ENCODE data around the gene NOTUM. TPM values are rescaled to one million over a fixed set of nuclear protein-coding genes. Genes with fewer than 3 reads are reported as not detected.

NOTUM gene
- polyA plus RNA-seq, 4 donors = 1.7 to 3.7 (median 2.4) TPM

Other genes with a start within 250 kb of the NOTUM start
- gene SLC25A10, start 248.9 kb downstream of the NOTUM start, polyA plus RNA-seq (ENCODE audit: insufficient read length in 4 of 4) = 10 to 100 TPM; 12.5 to 23.3 (median 13.4) TPM
- gene GCGR, start 157.0 kb downstream of the NOTUM start, polyA plus RNA-seq (ENCODE audit: insufficient read length in 4 of 4) = 10 to 100 TPM in 3 of 4 donors, 1 to 10 TPM in 1; 8.4 to 15.5 (median 13.0) TPM
- 100 to 1,000 TPM in 1 of 4 donors, 10 to 100 TPM in 3; 75.3 to 135 (median 90.1) TPM for gene MCRIP1, start 127.9 kb downstream of the NOTUM start, polyA plus RNA-seq (ENCODE audit: insufficient read length in 4 of 4)
- gene PPP1R27, start 126.1 kb downstream of the NOTUM start, polyA plus RNA-seq (ENCODE audit: insufficient read length in 4 of 4) = under 1 TPM in 3 of 4 donors, not detected in 1; 0.18 to 0.36 (median 0.26) TPM
- gene P4HB, start 100.7 kb downstream of the NOTUM start, polyA plus RNA-seq (ENCODE audit: insufficient read length in 4 of 4) = 100 to 1,000 TPM; 407 to 439 (median 410) TPM
- 100 to 1,000 TPM; 166 to 199 (median 195) TPM for gene ARHGDIA, start 89.8 kb downstream of the NOTUM start, polyA plus RNA-seq (ENCODE audit: insufficient read length in 4 of 4)
- 10 to 100 TPM; 72.0 to 93.8 (median 79.3) TPM for gene ALYREF, start 69.6 kb downstream of the NOTUM start, polyA plus RNA-seq (ENCODE audit: insufficient read length in 4 of 4)
- gene ANAPC11, start 69.5 kb downstream of the NOTUM start, polyA plus RNA-seq (ENCODE audit: insufficient read length in 4 of 4) = 100 to 1,000 TPM in 1 of 4 donors, 10 to 100 TPM in 3; 64.7 to 120 (median 81.9) TPM
- gene NPB, start 58.9 kb downstream of the NOTUM start, polyA plus RNA-seq (ENCODE audit: insufficient read length in 4 of 4) = under 1 TPM; 0.32 to 1.00 (median 0.48) TPM
- gene PCYT2, start 49.8 kb downstream of the NOTUM start, polyA plus RNA-seq (ENCODE audit: insufficient read length in 4 of 4) = 10 to 100 TPM; 44.0 to 53.7 (median 46.6) TPM
- gene SIRT7, start 43.0 kb downstream of the NOTUM start, polyA plus RNA-seq (ENCODE audit: insufficient read length in 4 of 4) = 10 to 100 TPM; 11.4 to 15.0 (median 13.1) TPM
- 10 to 100 TPM; 12.3 to 12.6 (median 12.3) TPM for gene MAFG, start 33.5 kb downstream of the NOTUM start, polyA plus RNA-seq (ENCODE audit: insufficient read length in 4 of 4)
- 10 to 100 TPM; 26.9 to 39.2 (median 28.6) TPM for gene PYCR1, start 23.9 kb downstream of the NOTUM start, polyA plus RNA-seq (ENCODE audit: insufficient read length in 4 of 4)
- under 1 TPM in 3 of 4 donors, not detected in 1; 0.08 to 0.14 (median 0.11) TPM for gene MYADML2, start 14.0 kb downstream of the NOTUM start, polyA plus RNA-seq (ENCODE audit: insufficient read length in 4 of 4)
- gene ASPSCR1, start 16.4 kb upstream of the NOTUM start, polyA plus RNA-seq (ENCODE audit: insufficient read length in 4 of 4) = 10 to 100 TPM; 22.0 to 38.4 (median 24.1) TPM
- 10 to 100 TPM; 37.9 to 49.6 (median 41.8) TPM for gene CENPX, start 61.7 kb upstream of the NOTUM start, polyA plus RNA-seq (ENCODE audit: insufficient read length in 4 of 4)
- 10 to 100 TPM; 10.8 to 16.4 (median 11.9) TPM for gene LRRC45, start 62.1 kb upstream of the NOTUM start, polyA plus RNA-seq (ENCODE audit: insufficient read length in 4 of 4)
- gene RAC3, start 70.5 kb upstream of the NOTUM start, polyA plus RNA-seq (ENCODE audit: insufficient read length in 4 of 4) = 10 to 100 TPM in 3 of 4 donors, 1 to 10 TPM in 1; 10.0 to 17.7 (median 12.1) TPM
- gene DCXR, start 76.5 kb upstream of the NOTUM start, polyA plus RNA-seq (ENCODE audit: insufficient read length in 4 of 4) = 100 to 1,000 TPM in 1 of 4 donors, 10 to 100 TPM in 3; 75.7 to 111 (median 91.6) TPM
- 10 to 100 TPM; 39.7 to 59.1 (median 47.5) TPM for gene RFNG, start 90.6 kb upstream of the NOTUM start, polyA plus RNA-seq (ENCODE audit: insufficient read length in 4 of 4)
- gene GPS1, start 90.7 kb upstream of the NOTUM start, polyA plus RNA-seq (ENCODE audit: insufficient read length in 4 of 4) = 100 to 1,000 TPM; 107 to 145 (median 110) TPM
- gene DUS1L, start 104.6 kb upstream of the NOTUM start, polyA plus RNA-seq (ENCODE audit: insufficient read length in 4 of 4) = 10 to 100 TPM; 78.2 to 94.1 (median 79.1) TPM
- 10 to 100 TPM; 30.0 to 52.8 (median 37.3) TPM for gene FASN, start 137.0 kb upstream of the NOTUM start, polyA plus RNA-seq (ENCODE audit: insufficient read length in 4 of 4)

Measured in right renal pelvis (tissue), 4 donors.